Right lung (tissue), 5 donors: ENCODE data around the gene VPS4B. TPM values are rescaled to one million over a fixed set of nuclear protein-coding genes. Genes with fewer than 3 reads are reported as not detected.

ENCODE experiments used
- DNase-seq, 2 donors: peaks; one replicate each; pipeline ENCODE4 v3.0.0-alpha.2; 2013
- polyA plus RNA-seq, 5 donors: library from polyadenylated mRNA; unstranded; fragments of 120-200 nt; gene quantifications; one replicate each; pipeline versions ENCODE4 v1.2.1 to v1.2.3, GENCODE V29; 2013; ENCODE audit warnings: inconsistent platforms in 1 of 5, low replicate concordance in 1 of 5; ENCODE audit not compliant: insufficient read length in 5 of 5, insufficient read depth in 1 of 5

Gene VPS4B
- polyA plus RNA-seq, 5 donors = 39.6 to 60.1 (median 57.0) TPM

DNA sequence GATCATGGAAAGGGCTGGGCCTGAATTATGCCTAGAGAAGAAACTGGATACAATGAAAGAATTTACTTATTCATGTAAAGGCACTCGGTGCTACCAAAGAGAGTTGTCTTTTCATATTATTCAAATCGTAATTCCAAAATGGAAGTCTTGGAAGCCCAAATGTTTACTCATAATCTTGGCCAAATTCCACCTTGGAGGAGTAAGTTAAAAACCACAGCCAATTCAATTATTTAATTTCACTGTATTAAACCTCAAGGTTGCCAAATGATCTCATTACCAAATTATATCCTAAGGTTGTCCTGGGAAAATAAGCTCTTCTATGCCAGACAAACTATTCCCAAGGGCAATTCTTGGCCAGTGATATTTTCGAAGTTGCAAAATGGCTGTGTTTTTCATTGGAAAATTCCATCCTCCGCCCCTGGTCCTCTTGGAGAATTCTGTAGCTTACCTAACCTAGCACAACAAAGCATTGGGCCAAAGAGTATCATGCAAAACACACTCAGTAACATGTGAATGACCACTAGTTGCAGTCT is 11.1 kb upstream of the VPS4B start:
- DNase-seq = no peak

DNA sequence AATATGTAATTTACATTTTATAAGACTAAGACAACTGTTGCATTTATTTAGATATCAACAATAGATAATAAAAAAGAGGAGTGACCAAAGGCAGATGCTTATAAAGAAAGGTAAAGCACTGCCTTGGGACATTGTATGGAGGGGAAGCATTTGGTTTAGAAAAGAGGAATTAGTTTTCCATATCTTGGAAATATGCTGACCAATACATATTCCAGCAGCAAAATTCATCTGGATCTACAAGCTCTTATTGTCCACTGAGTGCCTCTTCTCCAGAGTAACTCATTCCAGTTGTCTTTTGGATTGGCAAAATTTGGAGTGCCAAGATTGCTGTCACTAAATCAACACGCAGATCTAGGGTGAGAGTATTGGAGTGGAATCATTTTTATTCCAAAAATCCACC is 8.9 kb upstream of the VPS4B start:
- no peak for DNase-seq

DNA sequence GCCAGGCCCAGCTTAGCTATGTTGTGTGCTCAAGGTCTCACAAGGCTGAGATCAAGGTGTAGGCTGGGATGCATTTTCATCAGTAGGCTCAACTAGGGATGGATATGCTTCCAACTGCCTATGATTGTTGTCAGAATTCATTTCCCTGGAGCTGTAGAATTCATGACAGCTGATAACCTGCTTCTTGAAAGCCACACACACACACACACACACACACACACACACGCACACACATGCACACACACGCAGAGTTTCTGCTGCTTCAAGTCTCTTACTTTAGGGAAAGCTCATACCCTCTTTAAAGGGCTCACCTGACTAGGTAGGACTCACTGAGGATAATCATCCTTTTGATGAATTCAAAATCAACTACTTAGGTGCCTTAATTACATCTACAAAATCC is 8.2 kb upstream of the VPS4B start:
- no peak for DNase-seq

DNA sequence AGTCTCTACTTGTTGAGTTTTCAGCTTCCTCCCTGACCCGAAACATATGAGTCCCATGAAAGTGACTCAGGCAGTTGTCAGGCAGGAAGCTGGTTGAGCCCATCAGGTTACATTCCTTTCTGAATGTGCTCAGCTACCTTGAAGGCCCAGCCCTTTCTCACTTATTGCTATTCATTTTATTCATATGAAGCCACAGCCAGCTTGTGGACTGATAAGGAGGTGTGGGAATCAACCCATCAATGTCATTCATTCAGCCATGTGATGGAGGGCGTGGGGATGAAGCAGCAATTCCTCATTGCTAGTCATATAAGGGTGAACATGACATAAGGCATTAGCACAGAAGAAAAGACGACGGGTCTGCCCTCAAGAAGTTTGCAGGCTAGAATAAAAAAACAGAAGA is 5.3 kb upstream of the VPS4B start:
- DNase-seq = no peak

DNA sequence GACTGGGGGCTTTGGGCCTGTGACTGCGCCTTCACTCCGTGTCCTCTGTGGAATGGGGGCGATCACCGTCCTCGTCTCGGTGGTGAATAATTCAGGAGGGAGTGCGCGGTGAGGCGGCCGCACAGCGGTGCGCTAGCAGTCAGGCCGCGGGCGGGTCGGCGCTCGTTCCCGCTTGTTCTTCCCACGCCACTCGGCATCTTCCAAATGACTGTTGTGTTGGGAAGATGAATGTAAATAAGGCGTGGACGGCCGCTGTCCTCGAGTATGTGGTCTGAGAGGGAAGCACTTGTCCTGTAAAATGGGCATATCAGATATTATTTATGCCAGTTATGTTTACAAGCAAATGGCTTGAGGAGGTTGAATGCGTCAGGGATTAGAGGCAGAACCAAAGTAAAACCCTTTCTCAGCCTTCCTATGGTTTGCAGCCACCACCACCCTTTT is 608 bp upstream of the VPS4B start:
- no peak for DNase-seq

DNA sequence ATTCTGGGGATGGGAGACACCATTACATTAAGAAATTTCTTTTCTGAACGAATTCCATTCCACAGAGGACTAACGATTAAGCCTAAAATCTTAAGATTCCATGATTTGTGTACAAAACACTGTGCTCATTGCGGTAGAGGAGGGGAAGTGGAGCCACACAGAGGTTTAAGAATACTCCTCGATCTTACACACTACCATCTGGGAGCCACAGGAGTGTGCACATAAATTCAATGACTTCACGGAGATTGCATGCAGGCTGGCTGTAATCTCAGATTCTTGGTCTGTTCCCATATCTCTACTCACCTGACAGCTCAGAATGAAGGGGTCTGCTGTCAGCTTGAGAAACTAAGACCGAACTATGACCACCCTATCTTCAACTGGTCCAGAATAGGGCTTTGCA is 762 bp downstream of the VPS4B start:
- no peak for DNase-seq

DNA sequence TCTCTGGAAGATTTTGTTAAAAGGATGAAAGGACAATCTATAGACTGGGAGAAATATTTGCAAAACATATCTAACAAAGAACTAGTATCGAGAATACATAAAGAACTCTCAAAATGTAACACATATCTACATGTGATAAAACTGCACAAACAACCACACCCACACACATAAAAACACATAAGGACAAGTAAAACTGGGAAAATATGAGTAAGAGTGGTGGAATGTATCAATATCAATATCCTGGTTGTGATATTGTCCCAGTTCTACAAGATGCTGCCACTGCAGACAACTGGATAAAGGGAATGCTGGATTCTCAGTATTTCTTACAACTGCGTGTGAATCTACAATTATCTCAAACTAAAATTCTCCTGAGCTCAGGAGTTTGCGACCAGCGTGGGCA is 9.3 kb downstream of the VPS4B start:
- DNase-seq = no peak

DNA sequence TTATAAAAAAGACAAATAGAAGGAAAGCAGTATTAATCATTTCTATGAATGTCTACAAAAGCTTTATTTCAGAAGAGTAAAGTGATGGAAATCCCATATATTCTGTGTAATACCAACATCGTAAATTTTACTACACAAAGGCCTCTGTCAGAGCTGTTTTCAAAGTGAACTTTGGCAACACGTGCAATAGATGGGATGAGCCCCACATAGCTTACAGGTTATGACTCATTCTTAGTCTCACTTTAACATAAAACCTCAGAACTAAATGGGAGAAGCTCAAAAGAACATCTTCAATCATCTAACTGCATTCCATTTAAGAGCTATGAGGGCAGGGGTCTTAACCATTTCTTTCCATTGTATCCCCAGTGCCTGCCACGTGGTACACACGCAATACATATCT is 11.5 kb downstream of the VPS4B start:
- no peak for DNase-seq

DNA sequence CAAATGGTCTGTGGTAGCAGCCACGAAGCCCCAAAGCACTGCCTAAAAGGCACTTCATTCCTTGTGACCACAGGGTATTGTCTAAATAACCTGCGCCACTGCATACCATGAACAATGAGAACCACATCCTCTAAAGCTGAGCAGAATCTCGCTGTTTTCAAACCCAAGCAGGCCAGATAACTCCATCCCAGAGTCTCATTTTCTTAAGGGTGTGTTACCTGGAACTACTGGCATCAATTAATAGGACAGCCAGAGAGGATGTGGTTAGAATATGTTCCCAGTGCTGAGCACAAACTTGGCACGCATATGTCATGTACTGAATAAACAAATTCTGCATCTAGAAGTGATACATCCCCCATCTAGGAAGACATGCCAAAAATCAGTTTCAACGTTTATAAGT is 13.0 kb downstream of the VPS4B start:
- DNase-seq = no peak

DNA sequence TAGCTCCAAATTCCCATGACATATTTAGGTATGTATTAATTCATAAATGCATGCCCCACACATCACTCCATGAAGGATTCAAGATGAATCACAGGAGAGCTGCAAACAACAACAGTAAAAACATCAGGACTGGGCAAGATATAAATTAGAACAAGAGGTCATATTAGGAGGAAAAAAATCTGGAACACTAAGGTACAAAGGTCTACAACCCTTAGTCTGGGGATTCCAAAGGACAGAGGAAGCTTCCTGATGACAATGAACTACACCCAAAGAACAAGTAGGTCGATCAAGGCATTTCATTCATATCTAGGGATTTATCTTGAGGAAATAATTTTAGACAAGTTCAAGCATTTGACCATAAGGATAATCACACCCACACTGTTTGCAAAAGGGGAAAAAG is 14.5 kb downstream of the VPS4B start:
- no peak for DNase-seq

DNA sequence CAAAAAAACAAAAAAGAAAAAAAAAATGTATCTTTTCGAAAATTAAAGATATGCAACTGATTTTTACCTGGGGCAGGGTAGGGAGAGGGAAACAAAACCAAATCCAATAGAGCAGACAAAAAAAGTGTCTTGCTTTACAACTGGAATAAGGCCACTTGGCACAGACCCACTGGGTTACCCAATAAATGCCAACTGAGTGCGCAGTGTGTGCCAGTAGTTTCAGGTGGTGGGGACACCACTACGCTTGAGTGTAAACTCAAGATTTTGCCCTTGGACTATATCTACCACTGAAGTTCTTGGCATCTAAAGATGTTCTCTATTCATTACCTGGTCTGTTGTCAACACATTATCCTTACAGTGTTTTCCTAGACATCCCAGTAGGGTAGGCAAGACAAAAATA is 16.3 kb downstream of the VPS4B start:
- no peak for DNase-seq

DNA sequence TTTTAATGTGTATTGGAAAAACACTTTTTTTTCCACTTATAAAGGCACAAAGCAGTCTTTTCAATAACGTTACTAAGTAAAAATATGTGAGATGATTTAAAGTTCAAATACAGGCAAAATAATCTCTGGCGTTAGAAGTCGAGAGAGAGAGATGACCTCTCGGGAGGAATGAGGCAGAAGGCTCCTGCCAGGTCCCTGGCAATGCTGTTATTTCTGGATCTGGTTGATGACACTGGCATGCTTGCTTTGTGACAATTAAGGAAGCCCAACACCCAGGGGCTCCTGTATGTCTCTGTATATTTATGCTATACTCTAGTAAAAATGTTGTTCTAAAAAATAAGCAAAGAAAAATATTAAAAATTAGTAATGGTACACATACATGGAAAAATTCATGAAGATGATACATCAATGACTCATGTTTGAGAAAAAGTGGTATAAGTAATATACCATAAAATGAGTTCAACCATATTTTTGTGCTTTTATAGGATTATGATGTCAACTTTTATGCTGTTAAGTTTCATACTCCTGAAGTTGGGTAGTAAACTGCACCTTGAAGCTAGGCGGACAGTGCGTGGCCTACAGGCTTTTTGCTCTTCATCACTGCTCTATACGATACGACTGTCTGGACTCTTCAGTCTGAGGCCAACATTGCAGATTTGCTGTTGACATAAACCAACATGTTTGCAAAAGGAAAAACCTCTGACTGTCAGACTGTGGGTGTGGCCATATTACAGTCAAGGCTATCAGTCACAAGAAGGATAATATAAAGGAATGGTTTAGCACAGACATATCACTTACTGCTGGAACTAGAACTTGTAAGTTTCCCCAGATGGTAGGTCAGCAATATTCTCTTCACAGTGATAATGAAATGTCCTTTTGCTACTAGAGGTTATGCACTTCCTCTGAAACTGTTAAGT is 19.8 kb downstream of the VPS4B start:
- no peak for DNase-seq

DNA sequence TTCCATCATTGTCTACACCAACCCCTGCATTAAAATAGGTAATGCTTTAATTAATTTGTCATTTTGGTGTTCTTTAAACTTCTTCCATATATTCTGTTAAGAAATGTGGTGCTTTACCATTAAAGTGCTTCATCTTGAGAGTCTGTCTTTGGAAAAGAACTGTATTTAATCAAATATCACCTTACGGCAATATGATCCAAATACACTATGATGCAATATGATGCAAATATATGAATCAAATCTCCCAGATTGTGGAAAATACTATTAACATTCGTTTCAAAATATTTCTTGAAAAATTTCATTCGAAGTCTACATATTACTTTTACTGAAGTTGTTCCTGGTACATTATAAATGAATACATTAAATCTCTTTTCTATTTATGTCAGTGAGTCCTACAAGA is 23.0 kb downstream of the VPS4B start:
- no peak for DNase-seq

DNA sequence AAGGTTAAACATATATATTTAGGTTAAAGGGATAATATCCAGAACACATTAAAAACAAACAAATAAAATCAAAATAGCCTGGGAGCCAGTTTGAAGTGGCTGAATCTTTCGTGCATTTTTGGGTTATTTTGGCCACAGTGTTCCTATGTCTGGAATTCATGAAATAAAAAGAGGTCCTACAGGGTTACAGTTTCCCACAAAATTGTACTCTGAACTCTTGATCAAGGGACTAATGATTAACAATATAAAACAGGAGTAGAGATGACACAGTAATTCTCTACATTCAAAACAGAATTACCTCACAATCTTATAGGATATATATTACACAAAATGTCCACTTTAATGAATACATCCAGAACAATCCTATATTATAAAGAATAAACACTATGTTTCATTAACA is 24.9 kb downstream of the VPS4B start:
- no peak for DNase-seq

DNA sequence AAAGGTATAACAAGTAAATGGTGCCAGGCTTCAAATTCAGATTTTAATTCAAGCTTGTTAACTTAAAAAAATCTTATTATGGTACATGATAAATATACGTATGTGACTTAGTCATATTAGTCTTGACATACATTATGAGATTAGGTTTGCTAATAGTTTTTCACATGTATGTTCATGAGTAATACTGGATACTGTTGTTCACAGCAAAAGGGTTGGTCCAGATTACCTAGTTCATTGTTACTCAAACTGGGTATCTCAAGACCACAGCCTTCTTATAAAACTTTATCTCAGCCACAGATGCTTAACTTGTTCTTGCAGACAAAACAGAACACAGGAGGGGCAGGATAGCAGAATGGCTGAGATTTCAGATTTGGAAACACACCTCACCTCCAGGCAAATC is 26.8 kb downstream of the VPS4B start:
- no peak for DNase-seq

DNA sequence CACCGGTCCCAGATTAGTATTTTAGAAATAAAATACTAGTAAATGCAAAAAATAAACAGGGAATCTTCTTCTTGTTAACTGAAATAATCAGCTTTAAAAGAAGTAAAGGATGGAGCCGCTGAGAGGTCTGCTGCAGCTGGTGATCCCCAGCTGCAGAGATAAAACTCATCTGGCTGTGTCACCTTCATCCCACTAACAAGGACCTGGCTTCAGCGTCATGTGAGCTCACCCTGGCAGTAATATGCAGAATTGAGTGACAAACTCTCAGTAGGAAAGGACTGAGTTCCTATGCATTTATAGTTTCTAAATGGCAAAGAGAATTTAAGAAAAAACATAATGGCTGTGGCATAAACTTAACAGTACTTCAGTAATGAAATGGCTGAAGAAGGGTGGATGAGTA is 27.3 kb downstream of the VPS4B start:
- DNase-seq = no peak

DNA sequence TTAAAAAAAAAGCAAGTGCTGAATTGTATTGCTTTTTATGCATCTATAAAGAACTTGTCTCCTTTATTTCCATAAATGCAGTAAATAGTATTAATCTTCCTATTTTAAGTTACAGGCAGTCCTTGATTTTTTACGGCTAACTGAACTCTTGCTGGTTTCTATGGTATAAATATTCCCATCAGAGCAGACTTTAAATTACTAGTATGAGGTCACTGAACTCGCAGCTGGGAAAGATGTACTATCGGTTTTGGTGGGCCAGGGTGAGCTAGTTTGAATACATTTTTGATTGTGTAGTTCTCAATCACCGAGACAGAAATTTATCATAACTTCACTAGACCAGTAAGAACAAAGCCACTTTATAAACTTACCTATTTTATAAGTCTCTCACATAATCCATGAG is 34.4 kb downstream of the VPS4B start:
- DNase-seq = no peak

DNA sequence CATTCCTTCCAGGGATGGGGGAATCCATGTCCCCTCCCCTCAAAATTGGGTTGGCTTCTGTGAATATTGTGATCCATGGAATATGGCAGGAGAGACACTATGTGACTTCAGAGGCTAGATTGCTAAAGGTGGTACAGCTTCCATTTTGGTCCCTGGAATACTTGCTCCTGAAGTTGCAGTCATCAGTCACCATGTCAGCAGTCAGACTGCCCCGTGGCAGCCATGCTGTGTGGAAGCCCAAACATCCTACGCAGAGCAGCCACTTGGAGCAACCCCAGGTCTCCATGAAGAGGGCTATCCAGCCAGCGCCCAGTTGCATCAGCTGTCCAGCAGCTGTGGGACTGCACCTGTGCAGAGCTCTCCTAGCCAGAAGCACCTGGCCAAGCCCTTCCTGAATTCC is 39.4 kb downstream of the VPS4B start:
- DNase-seq = no peak

DNA sequence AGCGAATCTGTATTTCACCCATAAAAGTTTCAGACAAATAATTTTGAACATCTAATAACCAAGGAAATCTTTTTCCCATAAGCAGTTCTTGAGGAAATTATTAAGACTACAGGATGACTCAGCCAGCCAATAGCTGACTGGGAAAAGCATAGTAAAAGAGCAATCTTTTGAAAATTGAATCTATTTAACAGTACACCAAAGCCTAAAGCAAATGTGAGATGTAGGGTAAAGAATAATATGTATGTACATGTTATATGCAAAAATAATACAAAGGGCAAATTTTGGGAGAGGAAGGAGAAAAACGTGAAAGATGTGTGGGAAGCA is 42.7 kb downstream of the VPS4B start:
- DNase-seq = no peak

DNA sequence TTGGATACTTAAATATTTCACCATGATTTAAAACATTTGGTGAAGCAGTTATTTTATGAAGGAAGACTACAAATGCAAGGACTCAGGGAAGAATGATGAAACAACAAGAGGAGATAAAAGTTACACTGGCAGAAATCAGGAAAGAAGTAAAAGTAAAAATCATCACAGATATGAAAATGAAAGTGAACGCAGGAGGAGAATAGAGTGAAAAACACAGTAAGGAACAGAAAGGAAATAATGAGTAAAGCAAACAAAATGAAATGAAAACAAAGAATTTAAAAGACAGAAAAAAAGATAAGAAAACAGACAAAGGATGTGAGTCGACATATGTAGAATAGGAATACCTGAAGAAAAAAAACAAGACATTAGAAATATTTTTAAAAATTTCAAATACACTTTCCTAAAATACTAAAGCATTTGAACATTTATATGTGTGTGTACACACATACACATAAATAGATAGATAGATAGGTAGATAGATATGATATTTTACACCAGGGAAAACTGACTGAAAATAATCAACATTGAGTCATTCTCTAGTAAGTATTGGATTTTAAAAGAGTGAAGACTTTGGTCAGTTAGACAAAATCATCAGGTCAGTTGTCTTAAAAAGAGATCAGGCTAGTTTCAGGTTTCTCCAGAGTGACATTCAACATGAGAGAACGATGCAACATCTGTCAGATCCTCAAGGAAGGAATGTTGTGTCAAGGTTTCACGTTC is 43.2 kb downstream of the VPS4B start:
- DNase-seq = no peak

DNA sequence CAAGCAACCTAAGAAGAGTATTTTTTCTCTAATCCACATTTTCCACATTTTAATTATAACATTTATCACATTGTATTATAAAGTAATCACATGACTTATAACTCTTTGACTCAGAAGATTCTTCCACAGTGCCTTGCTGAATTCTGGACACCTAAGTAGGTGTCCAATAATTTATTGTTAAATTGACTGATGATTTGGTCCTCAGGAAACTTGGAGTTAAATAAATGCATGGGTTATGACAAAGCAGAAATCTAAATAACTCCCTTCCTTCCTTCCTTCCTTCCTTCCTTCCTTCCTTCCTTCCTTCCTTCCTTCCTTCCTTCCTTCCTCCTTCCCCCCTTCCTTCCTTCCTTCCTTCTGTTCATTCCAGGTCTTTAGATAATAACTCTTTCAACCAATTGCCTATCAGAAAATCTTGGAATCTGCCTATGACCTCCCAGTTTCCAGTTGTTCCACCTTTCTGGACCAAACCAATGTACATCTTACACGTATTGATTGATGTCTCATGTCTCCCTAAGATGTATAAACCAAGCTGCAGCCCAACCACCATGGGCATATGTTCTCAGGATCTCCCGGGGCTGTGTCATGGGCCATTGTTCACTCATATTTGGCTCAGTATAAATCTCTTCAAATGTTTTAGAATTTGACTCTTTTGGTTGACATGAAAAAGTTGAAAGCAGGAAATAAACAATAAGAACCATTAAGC is 44.8 kb downstream of the VPS4B start:
- no peak for DNase-seq

DNA sequence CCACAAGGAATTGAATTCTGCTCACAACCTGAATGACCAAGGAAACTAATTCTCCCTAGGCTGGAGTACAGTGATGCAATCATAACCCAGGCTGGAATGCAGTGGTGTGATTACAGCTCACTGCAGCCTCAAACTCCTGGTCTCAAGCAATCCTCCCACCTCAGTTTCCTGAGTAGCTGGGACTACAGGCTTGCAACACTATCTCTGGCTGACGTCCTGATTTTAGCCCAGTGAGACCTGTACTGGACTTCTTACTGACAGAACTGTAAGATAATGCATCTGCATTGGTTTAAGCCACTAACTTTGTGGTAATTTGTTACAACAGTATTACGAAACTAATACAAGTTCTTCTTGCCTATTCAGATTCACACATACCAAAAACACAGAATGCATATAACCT is 45.7 kb downstream of the VPS4B start:
- DNase-seq = no peak

DNA sequence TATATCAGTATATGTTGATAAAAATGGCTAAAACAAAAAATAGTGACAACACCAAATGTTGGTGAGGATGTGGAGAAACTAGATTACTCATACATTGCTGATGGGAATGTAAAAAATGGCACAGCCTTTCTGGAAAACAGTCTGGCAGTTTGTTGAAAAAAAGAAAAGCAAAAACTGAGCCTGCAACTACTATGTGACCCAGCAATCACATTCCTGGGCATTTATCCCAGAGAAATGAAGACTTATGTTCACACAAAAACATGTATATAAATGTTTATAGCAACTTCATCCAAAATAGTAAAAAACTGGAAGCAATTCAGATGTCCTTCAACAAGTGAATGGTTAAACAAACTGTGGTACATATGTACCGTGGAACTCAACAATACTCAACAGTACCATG is 47.7 kb downstream of the VPS4B start:
- peak; percentile 2 to 7 for DNase-seq
